NCI-H2171 (cell line): ENCODE data around the gene DNAH14.

Source experiments
- DNase-seq: peaks from one replicate; lab custom pipeline; 2025; lab: John Stamatoyannopoulos, UW

DNAH14 gene

DNA sequence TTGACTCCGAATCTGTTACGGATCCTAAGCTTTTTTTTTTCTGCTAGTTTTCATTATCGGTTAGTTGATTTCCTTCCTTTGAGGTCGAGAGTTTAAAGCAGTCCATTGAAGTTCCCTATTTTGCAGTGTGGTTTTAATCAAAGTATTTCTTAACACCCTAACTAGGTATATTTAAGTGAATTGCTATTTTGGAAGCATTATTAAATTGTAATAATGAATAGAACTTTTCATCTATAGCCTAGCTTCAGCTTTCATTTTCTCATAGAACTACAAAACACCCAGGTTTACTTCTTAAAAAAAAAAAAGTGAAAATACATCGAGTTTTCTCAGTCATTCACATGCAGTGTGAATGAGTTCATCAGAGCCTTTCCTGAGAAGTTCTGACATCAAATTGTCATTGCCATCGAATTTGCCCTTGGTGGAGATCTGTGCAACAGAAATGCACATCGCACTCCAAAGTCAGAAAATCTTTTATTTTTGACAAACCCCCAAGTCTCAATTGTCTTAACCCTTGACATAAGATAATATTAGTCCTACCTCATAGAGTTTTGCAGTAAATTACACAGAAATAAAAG, 499.5 kb downstream of the DNAH14 start:
- DNase-seq: no peak

DNA sequence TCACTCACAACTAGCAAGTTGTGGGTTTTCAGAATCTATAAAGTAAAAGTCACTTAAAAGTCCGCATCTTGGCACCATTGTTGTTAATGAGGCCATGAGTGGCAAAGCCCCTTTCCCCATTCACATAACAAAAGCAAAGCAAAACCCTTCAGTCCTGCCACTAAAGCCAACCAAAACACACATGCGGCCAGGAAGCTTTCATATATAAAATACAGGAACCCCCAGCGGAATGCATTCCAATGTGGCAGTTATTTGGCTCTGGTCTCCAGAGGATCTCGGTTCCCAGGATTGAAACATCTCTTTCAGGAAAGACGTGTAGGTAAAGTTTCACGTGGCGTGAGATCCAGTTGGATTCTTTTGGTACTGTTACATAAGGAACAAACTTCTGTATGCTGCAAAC, 500.8 kb downstream of the DNAH14 start:
- no peak for DNase-seq

DNA sequence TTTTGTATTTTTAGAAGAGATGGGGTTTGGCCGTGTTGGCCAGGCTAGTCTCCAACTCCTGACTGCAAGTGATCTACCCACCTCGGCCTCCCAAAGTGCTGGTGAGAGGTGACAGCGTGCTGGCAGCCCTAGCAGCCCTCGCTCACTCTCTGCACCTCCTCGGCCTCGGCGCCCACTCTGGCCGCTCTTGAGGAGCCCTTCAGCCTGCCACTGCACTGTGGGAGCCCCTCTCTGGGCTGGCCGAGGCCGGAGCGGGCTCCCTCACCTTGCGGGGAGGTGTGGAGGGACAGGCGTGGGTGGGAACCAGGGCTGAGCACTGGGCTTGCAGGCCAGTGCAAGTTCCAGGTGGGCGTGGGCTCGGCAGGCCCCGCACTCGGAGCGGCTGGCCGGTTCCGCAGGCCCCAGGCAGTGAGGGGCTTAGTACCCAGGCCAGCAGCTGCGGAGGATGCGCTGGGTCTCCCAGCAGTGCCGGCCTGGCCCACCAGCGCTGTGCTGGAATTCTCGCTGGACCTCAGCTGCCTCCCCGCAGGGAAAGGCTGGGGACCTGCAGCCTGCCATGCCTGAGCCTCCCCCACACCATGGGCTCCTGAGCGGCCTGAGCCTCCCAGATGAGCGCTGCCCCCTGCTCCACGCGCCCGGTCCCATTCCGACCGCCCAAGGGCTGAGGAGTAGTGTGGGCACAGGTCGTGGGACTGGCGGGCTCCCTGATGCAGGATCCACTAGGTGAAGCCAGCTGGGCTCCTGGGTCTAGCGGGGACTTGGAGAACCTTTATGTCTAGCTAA, 501.8 kb downstream of the DNAH14 start:
- no peak for DNase-seq

DNA sequence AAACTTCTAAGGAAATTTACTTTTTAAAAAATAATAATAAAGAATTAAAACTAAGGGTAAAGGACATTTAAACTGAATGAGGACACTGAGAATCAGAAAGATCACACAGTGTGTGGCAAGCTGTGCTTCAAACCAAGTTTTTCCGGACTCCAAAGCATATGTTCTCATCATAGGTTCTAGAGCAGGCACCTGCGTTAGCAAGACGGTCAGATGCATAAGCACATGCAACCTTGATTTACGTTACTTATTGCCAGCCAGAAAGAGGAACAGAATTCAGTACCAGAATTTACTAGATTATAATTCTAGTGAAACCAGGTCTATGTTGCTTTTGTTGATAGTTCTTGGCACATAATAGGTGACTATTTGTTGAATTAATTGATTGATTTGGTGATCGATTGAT, 504.6 kb downstream of the DNAH14 start:
- DNase-seq: no peak

DNA sequence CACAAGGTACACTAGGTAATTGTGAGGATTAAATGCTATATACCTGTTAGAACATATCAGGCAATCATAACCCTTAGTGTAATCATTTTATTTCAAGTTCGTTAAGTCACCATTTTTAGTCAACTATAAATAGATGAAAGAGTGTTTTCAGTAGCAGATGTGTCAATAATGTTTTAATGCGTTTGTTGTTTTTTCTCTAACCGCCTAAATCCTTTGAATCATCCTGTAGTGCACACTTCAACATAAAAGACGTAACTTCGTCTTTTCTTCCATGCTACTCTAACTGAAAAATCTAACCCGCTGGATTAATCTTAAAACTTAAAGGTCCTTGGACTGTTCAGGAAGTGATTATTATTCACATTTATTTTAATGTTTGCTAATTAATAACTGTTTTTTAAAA, 505.6 kb downstream of the DNAH14 start:
- no peak for DNase-seq

DNA sequence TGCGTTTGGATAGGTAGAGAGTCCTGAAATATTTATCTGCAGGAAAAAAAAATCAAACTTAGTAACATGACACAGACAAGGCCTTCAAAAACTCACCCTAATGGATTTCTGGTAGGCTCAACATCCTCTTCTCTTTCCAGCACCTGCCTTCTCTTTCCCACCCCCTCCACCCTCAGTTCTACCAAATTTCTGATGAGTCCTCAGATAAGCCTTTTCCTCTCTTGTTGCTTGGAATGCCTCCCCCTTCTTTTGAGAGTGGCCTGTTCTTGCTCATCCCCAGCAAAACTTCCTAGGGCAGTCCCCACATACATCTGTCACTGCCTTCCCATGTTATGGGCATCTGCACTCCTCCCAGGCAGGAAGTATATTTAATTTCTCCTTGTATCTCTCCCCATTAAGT, 506.0 kb downstream of the DNAH14 start:
- DNase-seq: no peak

DNA sequence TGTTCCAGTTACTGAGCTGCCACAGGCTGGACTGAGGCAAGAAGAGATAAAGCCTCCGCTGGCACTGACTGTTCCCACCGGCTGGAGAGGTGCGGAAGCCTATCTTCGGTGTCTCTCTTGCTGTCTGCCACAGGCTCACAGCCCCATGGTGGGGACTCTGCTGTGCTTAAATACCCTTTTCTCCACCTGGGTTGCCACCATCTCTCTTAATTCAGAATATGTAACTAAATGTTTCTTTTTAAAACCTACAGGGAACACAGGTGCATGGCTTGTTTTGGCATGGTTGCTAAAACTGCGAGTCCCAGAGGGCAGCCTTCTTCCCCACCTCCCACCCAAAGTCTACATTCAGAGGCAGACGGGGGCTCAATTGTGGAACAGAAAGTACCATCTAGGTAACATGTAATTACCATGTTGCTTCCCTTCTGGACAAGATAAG, 506.5 kb downstream of the DNAH14 start:
- no peak for DNase-seq

DNA sequence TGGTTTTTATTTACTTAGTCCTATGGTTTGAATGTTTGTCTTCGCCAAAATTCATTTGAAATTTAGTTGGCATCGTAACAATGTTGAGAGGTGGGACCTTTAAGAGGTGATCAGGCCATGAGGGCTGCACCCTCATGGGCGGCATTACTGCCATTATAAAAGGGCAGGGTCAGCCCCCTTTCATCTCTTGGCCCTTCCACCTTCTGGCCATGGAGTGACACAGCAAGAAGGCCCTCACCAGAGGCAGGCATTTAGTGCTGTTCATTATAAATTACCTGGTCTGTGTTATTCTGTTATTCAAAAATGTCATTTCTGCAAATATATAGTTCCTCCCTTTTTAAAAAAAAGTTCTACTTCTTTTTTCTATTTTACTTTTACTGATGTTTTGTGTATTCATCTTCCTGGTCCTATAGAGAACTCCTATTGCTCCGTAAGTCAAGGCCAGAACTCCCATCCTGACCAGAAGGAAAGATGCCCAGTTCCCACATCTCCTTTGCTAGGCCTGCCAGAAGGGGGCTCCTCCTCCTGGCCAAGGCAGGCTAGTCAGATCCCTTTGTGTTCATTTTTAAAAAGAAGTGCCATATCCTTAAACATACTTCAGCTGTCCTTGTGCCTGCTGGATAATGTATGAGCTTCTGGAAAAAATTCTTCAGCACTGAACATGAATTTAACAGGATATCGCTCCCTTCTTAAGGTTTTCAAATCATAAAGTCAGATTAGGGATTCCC, 508.4 kb downstream of the DNAH14 start:
- DNase-seq: no peak

DNA sequence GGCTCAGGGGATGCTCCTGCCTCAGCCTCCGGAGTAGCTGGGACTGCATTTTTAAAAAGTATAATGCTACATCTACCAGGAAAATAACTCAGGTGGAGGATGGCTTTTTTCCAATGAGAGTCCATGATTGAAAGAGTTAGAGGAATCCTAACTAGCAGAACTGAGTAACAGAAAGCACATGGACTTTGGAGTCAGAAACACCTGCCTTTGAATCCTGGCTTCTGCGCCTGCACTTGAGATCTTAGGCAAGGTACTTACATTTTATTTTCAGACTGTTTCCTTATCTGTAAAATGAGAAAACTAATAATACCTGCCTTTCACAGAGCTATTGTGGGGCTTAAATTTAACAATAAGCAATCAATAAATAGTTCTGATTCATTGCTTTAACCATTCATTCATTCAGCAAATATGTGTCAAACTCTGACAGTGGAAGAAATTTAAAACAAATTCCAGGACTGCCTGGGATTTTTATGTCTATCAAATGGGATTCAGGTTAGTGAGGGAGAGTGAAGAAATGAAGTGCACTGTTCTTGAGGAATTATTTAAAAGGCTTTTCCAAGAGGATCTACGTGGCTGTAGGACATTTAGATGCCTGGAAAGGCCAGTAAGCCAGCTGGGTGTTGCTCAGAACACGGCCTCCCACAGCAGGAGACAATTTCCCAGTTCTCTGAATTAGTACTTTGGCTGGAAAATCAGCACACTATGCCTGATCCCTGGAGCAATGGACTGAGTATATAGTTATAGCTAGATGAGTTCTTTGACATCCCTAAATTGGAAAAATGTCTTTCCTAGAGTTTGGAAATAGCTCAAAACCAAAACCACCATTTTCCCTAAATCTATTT, 511.1 kb downstream of the DNAH14 start:
- no peak for DNase-seq

DNA sequence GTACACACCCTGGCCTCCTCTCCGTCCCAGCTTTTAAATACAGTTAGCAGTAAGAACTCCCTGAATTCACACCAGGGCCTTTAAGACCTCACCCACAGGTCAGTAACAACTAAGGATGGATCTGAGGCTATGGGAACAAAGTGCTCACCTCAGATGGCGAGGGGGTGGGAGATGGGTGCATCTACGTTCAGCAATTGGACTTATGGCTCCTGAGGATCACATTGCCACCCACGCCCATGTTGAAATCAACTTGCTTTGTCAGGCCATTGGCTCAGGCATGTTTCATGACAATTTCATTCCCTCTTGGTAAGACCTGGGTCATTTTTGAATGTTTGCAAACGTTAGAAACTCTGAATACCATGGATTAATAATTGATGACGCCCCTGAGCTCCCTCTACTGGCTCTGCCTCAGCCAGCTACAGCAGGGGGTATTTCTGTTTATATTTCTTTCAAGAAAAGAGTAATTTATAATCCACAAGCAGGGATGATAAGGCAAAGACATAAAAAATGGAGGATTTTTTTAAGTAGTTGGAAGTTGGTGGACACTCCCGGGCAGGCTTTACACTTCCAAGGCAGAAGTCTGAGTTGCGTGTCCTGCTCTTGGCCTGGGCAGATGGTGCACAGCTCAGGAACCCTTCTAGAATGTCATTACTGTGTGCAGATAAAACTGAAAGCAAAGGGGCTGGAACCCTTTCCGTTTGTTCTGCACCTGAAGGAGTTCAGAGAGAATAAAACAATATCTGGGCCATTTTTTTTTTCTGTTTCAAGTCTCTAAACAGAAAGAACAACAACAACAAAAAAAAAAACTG, 512.0 kb downstream of the DNAH14 start:
- no peak for DNase-seq

DNA sequence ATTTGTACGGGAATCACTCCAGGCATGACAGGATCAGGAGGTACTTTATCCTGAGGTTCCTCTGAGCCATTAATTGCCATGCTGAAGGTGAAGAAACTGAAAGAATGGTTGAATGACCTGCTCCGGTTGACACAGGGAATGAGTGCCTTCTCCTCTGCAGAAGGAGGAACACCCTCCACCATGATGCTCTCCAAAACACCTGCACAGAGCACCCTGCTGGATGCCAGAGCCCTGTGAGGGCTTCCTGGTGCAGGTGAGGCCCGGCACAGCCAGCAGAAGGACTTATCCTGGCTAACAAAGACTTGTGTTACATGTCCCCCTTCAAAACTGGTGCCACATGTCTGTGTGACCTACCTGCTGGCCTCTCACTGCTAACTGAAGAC, 512.6 kb downstream of the DNAH14 start:
- DNase-seq: no peak

DNA sequence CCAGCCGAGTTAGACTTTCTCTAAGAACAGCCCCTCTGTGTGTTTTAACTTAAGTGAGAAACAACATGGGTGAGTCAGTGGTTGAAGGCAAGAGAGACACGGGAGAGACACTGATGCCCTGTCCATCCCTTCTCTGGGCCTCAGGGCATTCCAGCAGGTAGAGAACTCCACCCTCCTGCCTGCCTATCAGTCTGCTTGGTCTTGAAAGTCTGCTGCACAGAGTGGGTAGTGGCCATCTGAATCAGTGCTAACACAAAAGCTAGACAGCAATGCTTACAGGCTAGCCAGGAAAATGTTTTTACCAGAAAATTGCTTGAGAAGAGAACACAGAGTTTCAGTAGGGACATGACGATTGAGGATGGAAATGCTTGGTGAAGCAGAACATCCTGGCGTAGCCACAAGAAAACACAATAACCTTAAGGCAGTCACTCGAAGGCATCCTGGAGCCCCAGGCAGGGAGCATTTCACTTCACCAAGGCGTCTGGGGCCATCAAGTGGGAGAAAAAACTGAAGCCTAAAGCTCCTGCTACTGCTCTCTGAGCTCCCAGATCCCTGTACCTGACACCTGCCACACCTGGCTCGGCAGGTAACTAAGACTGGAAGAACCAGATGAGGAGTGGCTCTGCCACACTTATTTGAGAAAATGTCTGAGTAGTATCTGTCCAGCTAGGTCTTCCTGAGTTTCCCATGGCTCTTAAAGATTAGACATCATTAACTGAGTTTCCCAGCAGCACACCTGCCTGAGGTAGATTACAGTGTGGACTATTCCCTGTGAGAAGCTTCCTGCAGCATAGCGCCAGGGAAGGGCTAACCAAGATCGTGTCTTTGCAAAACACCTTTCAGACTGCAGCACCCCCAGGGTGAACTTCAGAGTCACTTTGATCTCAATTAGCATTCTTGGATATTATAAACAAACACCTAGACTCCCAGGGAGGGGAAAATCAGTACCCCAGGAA, 516.4 kb downstream of the DNAH14 start:
- no peak for DNase-seq

DNA sequence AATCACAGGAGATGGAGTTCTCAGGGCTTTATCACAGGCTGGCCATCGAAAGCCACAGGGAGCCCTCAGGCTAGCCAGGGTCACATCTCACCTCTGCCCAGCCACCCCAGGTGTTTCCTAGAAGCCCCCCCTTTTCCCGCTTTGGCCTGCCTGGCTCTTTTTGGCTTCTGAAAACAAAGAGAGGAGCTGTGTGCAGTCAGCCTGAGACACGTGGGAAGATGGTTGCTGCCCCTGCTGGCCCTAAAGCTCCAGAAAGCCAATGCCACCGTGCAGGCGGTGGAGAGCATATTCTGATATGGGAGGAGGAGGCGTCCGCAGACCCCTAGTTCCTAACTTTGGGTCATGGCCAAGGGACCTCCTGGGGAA, 517.1 kb downstream of the DNAH14 start:
- DNase-seq: no peak

DNA sequence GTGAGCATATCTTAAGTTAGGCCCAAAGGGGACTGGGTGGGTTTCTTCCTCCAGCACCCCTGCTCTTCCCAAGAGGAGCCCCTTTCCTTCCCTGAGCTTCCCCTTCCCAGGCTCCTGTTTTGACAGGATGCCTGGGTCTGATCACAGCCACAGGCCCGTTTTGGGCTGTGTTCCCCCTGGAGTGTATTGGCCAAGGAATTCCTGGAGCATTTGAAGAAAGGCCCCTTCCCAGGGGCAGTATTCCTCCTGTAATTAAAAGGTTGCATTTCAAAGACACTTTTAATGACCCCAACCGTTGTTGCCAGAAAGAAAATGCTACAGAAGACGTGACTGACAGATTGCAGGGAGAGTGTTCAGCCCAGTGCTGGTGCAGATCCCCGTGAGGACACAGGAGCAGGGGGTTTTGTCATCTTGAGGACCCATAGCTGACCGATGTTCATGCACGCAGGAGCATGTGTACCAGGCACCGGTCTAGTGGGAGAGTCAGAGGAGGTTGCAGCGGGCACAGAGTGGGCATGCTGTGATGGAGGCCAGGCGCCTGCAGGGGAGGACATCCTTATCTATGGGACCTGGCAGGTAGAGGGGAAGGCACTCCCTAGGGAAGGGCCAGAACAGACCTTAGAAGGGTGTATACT, 517.6 kb downstream of the DNAH14 start:
- no peak for DNase-seq

DNA sequence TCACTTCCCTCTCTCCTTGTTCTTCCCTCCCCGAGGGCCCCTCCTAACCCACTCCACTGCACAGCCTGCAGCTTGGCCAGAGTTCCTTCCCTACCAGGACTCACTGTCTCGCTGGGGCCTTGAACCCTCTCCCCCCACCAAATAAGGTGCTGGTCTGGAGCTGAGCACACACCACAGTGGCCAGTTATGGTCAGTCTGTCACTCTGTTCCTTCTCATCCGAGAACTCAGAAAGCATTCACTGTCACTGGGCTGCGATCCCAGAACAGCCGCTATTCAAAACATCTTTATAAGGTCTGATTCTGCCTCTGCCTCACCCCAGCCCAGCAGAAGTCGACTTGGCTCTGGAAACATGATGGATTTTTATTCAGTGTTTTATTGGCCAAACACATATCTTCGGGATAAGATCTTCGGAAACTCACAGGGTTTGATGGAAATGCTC, 518.2 kb downstream of the DNAH14 start:
- no peak for DNase-seq

DNA sequence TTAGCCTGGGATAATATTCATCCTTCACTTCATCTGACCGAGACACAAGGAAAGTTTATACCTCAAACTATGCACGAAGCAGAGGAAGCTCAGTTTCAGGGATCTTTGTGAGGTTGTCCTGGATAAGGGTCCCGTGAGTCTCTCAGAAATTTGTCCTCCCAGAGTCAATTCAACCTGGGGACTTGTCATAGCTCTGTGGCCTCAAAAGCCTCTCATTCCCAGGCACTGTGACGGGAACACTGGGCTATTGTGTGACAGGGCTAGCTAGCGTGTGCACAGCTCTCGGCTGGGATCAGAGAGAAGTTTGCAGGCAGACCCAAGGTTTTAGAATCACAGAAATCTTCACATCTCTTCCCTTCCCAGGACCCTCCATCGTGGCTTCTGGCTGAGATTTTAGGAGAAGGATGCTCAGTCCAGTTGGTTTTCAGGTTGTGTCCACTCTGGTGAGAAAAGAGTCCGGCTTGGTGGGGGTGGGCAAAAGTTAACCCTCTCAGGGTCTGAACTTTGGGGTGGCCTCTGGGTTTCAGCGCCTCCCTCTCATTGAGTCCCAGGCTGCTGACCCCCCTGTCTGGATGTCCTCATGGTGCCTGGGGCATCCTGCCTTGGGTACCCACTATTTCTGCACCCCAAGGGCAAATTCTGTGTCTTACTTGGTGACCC, 518.8 kb downstream of the DNAH14 start:
- DNase-seq: no peak
